Muscle of leg (tissue), 11 donors: ENCODE data around the gene IL1RL2. TPM values are rescaled to one million over a fixed set of nuclear protein-coding genes. Genes with fewer than 3 reads are reported as not detected.

Source experiments
- DNase-seq: peaks from one replicate; pipeline ENCODE4 v3.0.0; 2013
- H3K27ac ChIP-seq: one replicate; pipeline ENCODE4 v1.5.1; 2013; ENCODE audit warnings: mild to moderate bottlenecking, low read length, control low read depth
- H3K27me3 ChIP-seq: one replicate; pipeline ENCODE4 v1.6.1; 2013; ENCODE audit warnings: low read length; ENCODE audit not compliant: control insufficient read depth, insufficient read depth
- H3K36me3 ChIP-seq: one replicate; pipeline ENCODE4 v1.6.1; 2013; ENCODE audit warnings: low read length; ENCODE audit not compliant: control insufficient read depth, insufficient read depth
- H3K4me1 ChIP-seq: one replicate; pipeline ENCODE4 v1.6.1; 2013; ENCODE audit warnings: low read length; ENCODE audit not compliant: control insufficient read depth, insufficient read depth
- H3K4me3 ChIP-seq: one replicate; pipeline ENCODE4 v1.5.1; 2013; ENCODE audit warnings: low read length, control low read depth
- H3K9me3 ChIP-seq: replicated peaks from 2 replicates; pipeline ENCODE4 v1.6.1; 2013; ENCODE audit warnings: low read depth, low read length; ENCODE audit not compliant: control insufficient read depth
- WGBS: methylation state at CpG from one replicate; pipeline ENCODE4 v1.1.5; 2013; ENCODE audit warnings: missing lambda C conversion rate; ENCODE audit not compliant: insufficient coverage; 5-methylcytosine and 5-hydroxymethylcytosine counted together
- polyA plus RNA-seq, 8 donors: library from polyadenylated mRNA; unstranded; fragments of 120-200 nt; gene quantifications; one replicate each; pipeline versions ENCODE4 v1.2.1 to v1.2.3, GENCODE V29; 2013; ENCODE audit warnings: inconsistent platforms in 1 of 8, low replicate concordance in 1 of 8; ENCODE audit not compliant: insufficient read length in 8 of 8, insufficient read depth in 1 of 8
- total RNA-seq: library from RNA; stranded (reverse); fragments of 120-200 nt; gene quantifications from one replicate; pipeline ENCODE4 v1.2.4, GENCODE V29; 2013

The IL1RL2 gene
- total and polyA plus RNA-seq, 9 donors = 0.14 to 0.73 (median 0.23) TPM

DNA sequence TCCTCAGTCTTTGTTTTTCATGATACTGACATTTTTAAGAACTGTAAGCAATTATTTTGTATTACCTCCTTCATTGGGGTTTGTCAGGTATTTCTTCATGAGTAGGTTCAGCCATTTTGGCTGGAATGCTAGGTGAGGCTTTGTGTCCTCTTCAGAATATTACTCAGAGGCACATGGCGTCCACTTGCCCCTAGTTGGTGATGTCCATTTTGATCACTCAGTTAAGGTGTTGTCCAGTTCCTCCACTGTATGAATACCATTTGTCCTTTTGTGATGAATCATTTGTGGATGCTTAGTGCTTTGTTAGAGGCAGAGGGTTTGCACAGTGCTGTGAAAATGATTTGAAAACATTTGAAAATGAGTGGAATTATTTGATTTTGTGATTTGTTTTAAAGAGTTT is 4.7 kb downstream of the IL1RL2 start:
- Histone ChIP-seq H3K4me1 (peaks cover 11% of the 10 kb centered on the region), H3K27me3 (peaks cover 25% of the 10 kb centered on the region), H3K27ac (no peak overlapping the region), H3K36me3 (no peaks in the 10 kb centered on the region), H3K9me3 (no peaks in the 10 kb centered on the region), H3K4me3 (no peak overlapping the region)
- WGBS = no CpG with 5 or more reads among the region's 1 CpG
- no peak for DNase-seq

DNA sequence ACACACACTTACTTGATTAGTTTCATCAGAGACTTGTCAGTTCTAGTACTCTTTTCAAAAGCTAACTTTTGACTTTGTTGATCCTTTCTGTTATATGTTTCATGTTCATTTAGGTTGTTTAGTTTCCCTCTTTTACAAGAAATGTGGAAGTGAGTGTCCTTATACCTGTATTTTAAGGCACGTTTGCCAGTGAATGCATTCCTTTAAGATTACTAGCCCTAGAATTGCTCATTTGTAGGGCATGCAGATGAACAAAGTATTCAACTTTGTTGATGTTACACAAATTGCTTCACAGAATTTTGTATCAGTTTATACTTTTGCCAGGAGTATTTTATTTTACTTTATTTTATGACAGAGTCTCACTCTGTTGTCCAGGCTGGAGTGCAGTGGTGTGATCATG is 6.3 kb downstream of the IL1RL2 start:
- Histone ChIP-seq H3K27ac (no peak overlapping the region), H3K27me3 (peaks cover 9% of the 10 kb centered on the region), H3K4me1 (no peaks in the 10 kb centered on the region), H3K36me3 (no peaks in the 10 kb centered on the region), H3K4me3 (no peak overlapping the region), H3K9me3 (no peaks in the 10 kb centered on the region)
- no peak for DNase-seq
- no CpG with 5 or more reads among the region's 1 CpG for WGBS

DNA sequence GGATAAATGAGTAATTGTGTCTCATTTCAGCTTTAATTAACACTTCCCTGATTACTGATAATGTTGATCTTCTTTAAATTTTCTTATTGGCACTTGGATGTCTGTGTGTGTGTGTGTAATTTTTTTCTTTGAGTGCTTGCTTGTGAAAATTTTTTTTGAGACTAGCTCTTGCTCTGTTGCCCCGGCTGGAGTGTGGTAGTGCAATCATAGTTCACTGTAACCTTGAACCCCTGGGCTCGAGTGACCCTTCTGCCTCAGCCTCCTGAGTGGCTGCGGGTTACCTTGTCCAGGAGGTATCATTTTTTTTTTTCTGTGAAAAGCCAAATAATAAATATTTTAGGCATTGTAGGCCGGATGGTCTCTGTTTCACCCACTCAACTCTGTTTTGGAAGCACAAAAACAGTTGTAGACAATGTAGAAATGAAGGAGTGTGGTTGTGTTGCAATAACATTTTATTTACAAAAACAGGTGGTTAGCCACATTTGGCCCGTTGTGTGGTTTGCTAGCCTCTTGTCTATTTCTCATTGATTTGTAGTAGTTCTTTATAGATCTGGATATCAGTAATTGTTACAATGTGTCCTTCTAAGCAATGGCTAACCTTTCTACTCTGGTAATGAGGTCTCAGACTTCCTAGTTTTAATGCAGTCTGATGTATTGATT is 7.9 kb downstream of the IL1RL2 start:
- no peaks in the 10 kb centered on the region for H3K9me3 ChIP-seq
- no peaks in the 10 kb centered on the region for H3K4me1 ChIP-seq
- WGBS = 63% methylated on average over 3 of the region's 5 CpGs
- no peak overlapping the region for H3K27ac ChIP-seq
- H3K36me3 ChIP-seq = no peaks in the 10 kb centered on the region
- DNase-seq = no peak
- H3K27me3 ChIP-seq = peaks cover 7% of the 10 kb centered on the region
- no peak overlapping the region for H3K4me3 ChIP-seq

DNA sequence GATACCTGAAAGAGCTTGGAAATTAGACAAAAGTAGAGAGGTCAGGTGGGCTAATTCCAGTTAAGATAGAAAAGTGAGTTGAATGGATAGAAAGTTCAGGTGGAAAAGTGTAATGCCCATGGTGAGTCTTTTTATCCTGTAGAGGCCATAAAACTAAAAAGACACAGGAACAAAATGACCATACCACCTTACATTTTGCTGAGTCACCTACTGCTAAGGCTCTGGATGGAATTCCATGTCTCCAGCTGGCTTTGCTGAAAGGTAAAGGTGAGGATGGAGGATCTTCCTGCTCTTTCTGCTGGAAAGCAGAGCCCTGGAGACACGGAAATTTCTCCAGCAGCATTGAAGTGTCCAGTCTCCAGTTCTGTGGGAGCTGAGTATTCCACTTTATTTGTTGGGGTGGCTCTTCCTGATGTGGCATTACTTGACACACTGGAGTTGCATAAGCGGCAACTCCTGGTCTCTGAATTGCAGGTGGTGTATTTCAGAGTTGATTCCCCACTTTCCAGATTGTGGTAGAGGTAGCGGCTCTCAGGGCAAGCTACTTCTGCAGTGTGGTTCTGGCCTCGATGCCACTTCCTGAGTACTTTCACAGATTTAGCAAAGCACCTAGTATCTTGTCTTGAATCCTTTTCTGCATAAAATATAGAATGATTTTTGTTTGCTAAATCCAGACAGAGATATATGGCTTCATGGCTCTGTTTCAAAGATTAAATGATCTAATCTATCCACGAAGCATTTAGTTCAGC is 10.7 kb downstream of the IL1RL2 start:
- Histone ChIP-seq H3K27me3 (no peaks in the 10 kb centered on the region), H3K27ac (no peak overlapping the region), H3K4me1 (no peaks in the 10 kb centered on the region), H3K36me3 (no peaks in the 10 kb centered on the region), H3K4me3 (no peak overlapping the region), H3K9me3 (no peaks in the 10 kb centered on the region)
- no peak for DNase-seq
- WGBS = 50% methylated on average over 1 of the region's 5 CpGs

DNA sequence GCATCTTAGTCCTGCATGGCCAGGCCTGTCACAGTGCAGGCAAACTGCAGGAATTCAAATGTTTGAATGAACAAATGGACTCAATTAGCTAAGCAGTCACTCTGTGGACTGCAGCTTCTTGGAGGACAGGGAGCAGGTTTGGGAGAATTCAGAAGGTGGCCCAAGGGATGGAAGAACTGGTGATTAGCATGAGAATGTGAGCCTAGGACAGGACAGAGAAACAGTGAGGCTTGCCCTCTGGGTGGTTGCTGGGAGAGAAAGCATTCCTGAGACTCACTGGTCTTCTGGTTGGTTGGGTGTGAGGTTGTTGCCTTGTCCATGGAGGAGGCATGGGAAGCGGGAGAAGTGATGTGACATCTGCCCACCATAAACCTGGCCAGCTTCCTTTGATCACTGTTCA is 13.7 kb downstream of the IL1RL2 start:
- Histone ChIP-seq H3K4me1 (no peaks in the 10 kb centered on the region), H3K4me3 (no peak overlapping the region), H3K36me3 (no peaks in the 10 kb centered on the region), H3K9me3 (peaks cover 2% of the 10 kb centered on the region), H3K27ac (no peak overlapping the region), H3K27me3 (no peaks in the 10 kb centered on the region)
- no peak for DNase-seq
- 100% methylated on average over 1 of the region's 1 CpG for WGBS

DNA sequence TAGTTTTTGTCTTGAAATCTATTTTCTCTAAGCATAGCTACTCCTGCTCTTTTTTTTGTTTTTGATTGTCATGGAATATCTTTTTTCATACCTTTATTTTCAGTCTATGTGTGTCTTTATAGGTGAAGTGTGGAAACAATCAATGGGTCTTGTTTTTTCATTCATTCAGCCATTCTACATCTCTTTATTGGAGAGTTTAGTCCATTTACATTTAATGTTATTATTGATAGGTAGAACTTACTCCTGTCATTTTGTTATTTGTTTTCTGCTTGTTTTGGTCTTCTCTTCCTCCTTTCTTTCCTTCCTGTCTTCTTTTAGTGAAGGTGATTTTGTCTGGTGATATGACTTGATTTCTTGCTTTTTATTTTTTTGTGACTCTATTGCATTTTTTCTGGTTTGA is 17.8 kb downstream of the IL1RL2 start:
- DNase-seq = no peak
- no peak overlapping the region for H3K4me3 ChIP-seq
- H3K27me3 ChIP-seq = no peaks in the 10 kb centered on the region
- peaks cover 2% of the 10 kb centered on the region for H3K9me3 ChIP-seq
- no peaks in the 10 kb centered on the region for H3K36me3 ChIP-seq
- H3K27ac ChIP-seq = no peak overlapping the region
- no peaks in the 10 kb centered on the region for H3K4me1 ChIP-seq

DNA sequence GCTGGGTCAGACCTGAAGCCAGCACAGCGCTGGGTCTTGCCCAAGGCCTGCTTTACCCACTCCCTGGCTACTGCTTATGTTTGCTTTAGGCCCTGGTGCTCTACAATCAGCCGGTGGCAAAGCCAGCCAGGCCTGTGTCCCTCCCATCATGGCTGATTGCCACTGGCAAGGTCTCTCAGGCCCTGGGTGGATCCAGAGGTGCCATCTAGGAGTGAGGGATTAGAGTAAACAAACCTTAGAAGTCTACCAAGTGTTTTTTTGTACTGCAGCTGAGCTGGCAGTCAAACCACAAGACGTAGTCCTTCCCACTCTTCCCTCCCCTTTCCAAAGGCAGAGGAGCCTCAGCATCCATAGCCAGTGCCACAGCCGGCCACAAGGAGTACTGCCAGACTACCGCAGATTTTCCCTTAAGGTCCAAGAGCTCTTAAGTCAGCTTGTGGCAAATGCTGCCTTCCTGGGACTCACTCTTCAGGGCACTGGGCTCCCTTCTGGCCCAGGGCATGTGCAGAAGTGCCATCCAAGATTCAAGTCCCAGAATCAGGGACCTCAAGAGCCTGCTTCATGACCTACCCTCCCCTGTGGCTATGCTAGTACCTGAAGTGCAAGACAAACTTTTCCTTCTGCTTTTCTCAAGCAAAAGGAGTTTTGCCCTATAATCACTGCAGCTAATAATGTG is 20.0 kb downstream of the IL1RL2 start:
- no peak for DNase-seq
- Histone ChIP-seq H3K27me3 (no peaks in the 10 kb centered on the region), H3K36me3 (no peaks in the 10 kb centered on the region), H3K27ac (no peak overlapping the region), H3K9me3 (peaks cover 2% of the 10 kb centered on the region), H3K4me3 (no peak overlapping the region), H3K4me1 (no peaks in the 10 kb centered on the region)
- WGBS = 67% methylated on average over 5 of the region's 5 CpGs

DNA sequence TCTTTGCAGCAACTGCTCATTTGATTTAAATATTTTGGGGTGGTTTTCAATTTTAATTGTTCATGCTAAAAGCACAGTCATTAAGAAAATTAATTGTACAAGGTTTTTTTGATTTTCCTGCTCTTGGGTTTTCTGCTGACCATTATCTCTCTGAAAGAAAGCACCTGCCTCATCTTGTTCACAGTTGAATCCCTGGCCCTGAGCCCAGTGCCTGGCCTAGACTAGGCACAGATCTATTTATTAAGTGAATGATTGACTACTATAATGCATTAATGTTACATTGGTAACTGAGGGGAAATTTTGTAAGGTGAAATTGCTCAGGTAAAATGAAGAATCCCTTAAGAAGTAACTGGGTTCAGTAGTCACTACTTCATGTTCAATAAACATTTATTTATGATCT is 22.0 kb downstream of the IL1RL2 start:
- H3K4me1 ChIP-seq = no peaks in the 10 kb centered on the region
- DNase-seq = no peak
- H3K9me3 ChIP-seq = peaks cover 2% of the 10 kb centered on the region
- H3K4me3 ChIP-seq = no peak overlapping the region
- H3K36me3 ChIP-seq = no peaks in the 10 kb centered on the region
- no peak overlapping the region for H3K27ac ChIP-seq
- no peaks in the 10 kb centered on the region for H3K27me3 ChIP-seq

DNA sequence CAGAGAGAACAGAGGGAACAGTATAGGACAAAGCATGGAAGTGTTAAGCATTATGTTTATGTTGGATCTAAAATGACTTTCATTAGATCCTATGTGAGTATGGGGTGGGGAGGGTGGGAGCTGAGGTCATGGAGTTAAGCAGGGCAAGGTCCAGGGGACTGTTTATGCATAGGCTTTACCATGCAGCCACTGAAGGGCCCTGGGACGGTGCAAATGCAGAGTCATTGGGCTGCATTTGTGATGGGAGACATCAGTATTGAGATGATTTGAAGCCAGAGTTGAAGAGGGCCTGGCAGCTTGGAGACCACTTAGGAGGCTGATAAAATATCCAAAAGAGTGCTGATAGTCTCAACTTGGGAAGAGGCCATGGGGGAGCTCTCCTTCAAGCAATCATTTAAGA is 22.7 kb downstream of the IL1RL2 start:
- Histone ChIP-seq H3K27ac (no peak overlapping the region), H3K27me3 (no peaks in the 10 kb centered on the region), H3K4me1 (no peaks in the 10 kb centered on the region), H3K9me3 (peaks cover 2% of the 10 kb centered on the region), H3K36me3 (no peaks in the 10 kb centered on the region), H3K4me3 (no peak overlapping the region)
- 20% methylated on average over 1 of the region's 1 CpG for WGBS
- no peak for DNase-seq

DNA sequence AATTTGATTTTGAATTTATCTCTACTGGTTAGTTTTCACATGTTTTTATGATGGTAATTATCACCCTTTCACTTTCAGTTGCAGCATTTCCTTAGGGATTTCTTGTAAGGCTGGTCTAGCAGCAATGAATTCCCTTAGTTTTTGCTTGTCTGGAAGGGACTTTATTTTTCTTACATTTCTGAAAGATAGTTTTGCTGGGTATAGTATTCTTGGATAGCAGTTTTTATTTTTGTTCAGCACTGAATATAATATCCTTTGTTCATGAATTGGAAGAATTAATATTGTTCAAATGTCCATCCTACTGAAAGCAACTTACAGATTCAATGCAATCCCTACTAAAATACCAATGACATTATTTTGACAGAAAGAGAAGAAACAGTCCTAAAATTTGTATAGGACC is 30.2 kb downstream of the IL1RL2 start:
- H3K4me3 ChIP-seq = no peak overlapping the region
- no peak overlapping the region for H3K27ac ChIP-seq
- H3K27me3 ChIP-seq = no peaks in the 10 kb centered on the region
- peaks cover 8% of the 10 kb centered on the region for H3K9me3 ChIP-seq
- DNase-seq = no peak
- H3K4me1 ChIP-seq = no peaks in the 10 kb centered on the region
- no peaks in the 10 kb centered on the region for H3K36me3 ChIP-seq
